ENCODE results near the gene RPL18A. TPM values are rescaled to one million over a fixed set of nuclear protein-coding genes. Genes with fewer than 3 reads are reported as not detected.
A peak's percentile ranks its signal among the peaks of the same experiment; 100 is the strongest.

The RPL18A gene
- total and polyA plus RNA-seq, 10 of the 15 experiments (the other 5 are each of a cell fraction or from before 2014, with no cell fraction given): 1,181 to 3,774 (median 2,300) TPM

DNA sequence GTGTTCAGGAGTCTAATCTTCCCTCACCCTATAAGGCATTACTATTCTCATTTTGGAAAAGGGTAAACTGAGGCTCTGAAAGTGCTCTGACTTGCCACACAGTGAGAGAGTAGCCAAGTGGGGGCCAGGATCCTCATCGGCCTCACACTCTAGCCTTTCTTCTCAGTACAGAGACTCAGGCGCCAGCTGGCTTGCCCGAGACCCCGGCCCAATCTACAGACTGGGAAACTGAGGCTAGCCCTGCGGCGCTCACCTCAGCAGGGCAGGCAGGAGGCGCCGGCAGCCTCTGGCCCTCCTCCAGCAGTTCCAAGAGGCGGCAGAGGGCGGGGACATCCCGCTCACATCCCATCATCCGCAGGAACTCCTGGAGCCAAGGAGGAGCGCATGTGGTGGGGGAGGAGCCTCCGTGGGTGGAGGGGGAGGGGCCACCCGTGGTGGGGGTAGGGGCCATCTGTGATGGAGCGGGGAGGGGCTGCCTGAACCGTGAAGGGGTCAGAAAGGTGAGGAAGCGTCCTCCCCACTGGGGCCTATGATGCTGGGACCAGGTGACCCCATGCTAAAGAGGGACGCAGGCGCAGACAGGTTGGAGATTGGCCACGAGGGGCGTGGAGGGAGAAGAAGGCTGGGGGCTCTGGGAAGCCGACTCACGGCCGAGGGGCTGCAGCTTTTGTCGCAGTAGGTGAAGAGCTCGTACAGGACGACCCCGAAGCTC, 29.7 kb upstream of the RPL18A start:
- H4K20me1 ChIP-seq (ENCODE audit: control insufficient read depth, insufficient read depth): no peaks in the 10 kb centered on the region
- TF ChIP-seq TARDBP (IDR thresholded peaks at IDR 0.05; ENCODE audit: borderline replicate concordance) (no peak), MEF2B (IDR thresholded peaks at IDR 0.05; ENCODE audit: partially characterized antibody, poor library complexity, severe bottlenecking) (no peak)
- ChIA-PET POLR2A (interaction anchor here (0.5 kb wide), 1 partner anchor 140 kb away, joined by 3 read pairs; no protein-coding TSS in a partner anchor), RAD21 (ENCODE audit: unreplicated experiment) (no interaction called here), CTCF (no interaction called here), SMC1A (ENCODE audit: uncharacterized antibody, unreplicated experiment) (interaction anchor here (0.9 kb wide), 1 partner anchor 100 kb away, joined by 3 read pairs; no protein-coding TSS in a partner anchor)
- intact Hi-C loops (cut with micrococcal nuclease; ENCODE audit: unreplicated experiment): no loop called here
- ATAC-seq (no peak), DNase-seq (ENCODE audit: low read depth, low spot score) (no peak), FAIRE-seq (no peak)
- no peak overlapping the region for H3K27ac ChIP-seq (ENCODE audit: control insufficient read depth, insufficient read depth)
- H3K4me1 ChIP-seq (ENCODE audit: control insufficient read depth, insufficient read depth, low read length): no peaks in the 10 kb centered on the region
- H3K9me3 ChIP-seq (replicated peaks; ENCODE audit: control insufficient read depth, insufficient read depth, low read length): no peaks in the 10 kb centered on the region; the same call in 2 of the 3 replicates
- H3K79me2 ChIP-seq (ENCODE audit: control insufficient read depth, insufficient read depth, low read length): no peaks in the 10 kb centered on the region
- no peak overlapping the region for H3K4me2 ChIP-seq (ENCODE audit: control insufficient read depth, insufficient read depth)
- BruUV-seq (replicated peaks): no TSS peak
- in situ Hi-C loops (cut with MboI): no loop called here
- H3K9ac ChIP-seq (ENCODE audit: control insufficient read depth, insufficient read depth, low read length): no peak overlapping the region
- 92% methylated on average over 26 of the region's 29 CpGs for WGBS (ENCODE audit: insufficient coverage, insufficient replicate concordance, low lambda C conversion rate, missing lambda C conversion rate)
- H2AFZ ChIP-seq (ENCODE audit: control insufficient read depth, low read depth, low read length): no peak overlapping the region
- H3K36me3 ChIP-seq (ENCODE audit: control insufficient read depth in 2 of 2, insufficient read depth in 2 of 2, low read length in 1 of 2): peaks cover 6 to 13% of the 10 kb centered on the region in 2 experiments
- H3K4me3 ChIP-seq: no peak overlapping the region
- H3K27me3 ChIP-seq (replicated peaks in 1 of 2; ENCODE audit: control insufficient read depth in 2 of 2, insufficient read depth in 2 of 2, low read length in 1 of 2): no peaks in the 10 kb centered on the region

DNA sequence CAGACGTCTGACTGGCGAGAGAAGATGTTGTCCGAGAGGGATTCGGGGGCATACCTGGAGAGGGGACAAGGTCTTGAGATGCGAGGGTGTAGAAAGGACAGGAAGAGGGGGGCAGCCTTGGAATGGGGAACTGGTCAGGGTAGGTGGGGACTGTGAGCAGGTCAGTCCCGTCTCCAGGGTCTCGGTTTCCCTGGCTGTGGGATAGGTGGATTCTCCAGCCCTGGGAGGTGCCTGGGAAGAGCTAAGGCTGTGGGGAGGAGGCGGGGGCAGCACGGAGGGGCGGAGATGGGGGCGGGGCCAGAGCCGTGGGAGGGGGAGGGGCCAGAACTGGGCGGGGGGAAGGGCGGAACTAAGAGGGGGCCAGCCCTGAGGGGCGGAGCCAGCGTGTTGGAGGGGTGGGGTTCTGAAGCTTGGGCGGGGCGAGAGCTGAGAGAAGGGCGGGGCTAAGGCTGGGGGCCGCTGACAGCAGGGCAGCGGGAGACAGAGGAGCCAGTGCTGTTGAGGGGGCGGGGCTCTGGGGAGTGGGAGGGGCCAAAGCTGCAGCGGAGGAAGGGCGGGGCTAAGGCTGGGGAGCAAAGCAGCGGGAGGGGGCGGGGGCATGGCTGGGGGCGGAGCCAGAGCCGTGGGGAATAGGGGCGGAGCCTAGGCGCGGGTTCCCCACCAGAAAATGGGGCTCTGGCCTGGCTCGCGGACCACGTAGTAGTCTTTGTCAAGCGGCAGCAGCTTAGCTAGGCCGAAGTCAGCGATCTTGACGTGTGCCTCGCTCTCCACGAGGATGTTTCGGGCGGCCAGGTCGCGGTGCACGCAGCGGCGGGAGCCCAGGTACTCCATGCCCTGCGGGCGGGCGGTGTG, 28.9 kb upstream of the RPL18A start:
- H3K27ac ChIP-seq (ENCODE audit: control insufficient read depth, insufficient read depth): no peak overlapping the region
- 97% methylated on average over 28 of the region's 50 CpGs for WGBS (ENCODE audit: insufficient coverage, insufficient replicate concordance, low lambda C conversion rate, missing lambda C conversion rate)
- POLR2A ChIA-PET: interaction anchor here (0.5 kb wide), 1 partner anchor 140 kb away, joined by 3 read pairs; no protein-coding TSS in a partner anchor
- TF ChIP-seq ZBTB33 (IDR thresholded peaks at IDR 0.05) (peak; percentile 86; the same call in 1 of the 2 replicates), ZNF622 (IDR thresholded peaks at IDR 0.05) (no peak)
- no peak overlapping the region for H3K4me3 ChIP-seq
- SMC1A ChIA-PET (ENCODE audit: uncharacterized antibody, unreplicated experiment): no interaction called here
- in situ Hi-C loops (cut with MboI): no loop called here
- DNase-seq (ENCODE audit: low read depth, low spot score) (no peak), ATAC-seq (peak; percentile 81), FAIRE-seq (no peak)
- peaks cover 6 to 13% of the 10 kb centered on the region in 2 experiments for H3K36me3 ChIP-seq (ENCODE audit: control insufficient read depth in 2 of 2, insufficient read depth in 2 of 2, low read length in 1 of 2)
- H4K20me1 ChIP-seq (ENCODE audit: control insufficient read depth, insufficient read depth): no peaks in the 10 kb centered on the region
- RAD21 ChIA-PET (ENCODE audit: unreplicated experiment): no interaction called here
- CTCF ChIA-PET: no interaction called here
- intact Hi-C loops (cut with micrococcal nuclease; ENCODE audit: unreplicated experiment): no loop called here
- no peak overlapping the region for H2AFZ ChIP-seq (ENCODE audit: control insufficient read depth, low read depth, low read length)
- no peak overlapping the region for H3K4me2 ChIP-seq (ENCODE audit: control insufficient read depth, insufficient read depth)
- H3K9me3 ChIP-seq (replicated peaks; ENCODE audit: control insufficient read depth, insufficient read depth, low read length): no peaks in the 10 kb centered on the region; the same call in 2 of the 3 replicates
- no peaks in the 10 kb centered on the region for H3K27me3 ChIP-seq (replicated peaks in 1 of 2; ENCODE audit: control insufficient read depth in 2 of 2, insufficient read depth in 2 of 2, low read length in 1 of 2)
- no peaks in the 10 kb centered on the region for H3K79me2 ChIP-seq (ENCODE audit: control insufficient read depth, insufficient read depth, low read length)
- no TSS peak for BruUV-seq (replicated peaks)
- H3K9ac ChIP-seq (ENCODE audit: control insufficient read depth, insufficient read depth, low read length): no peak overlapping the region
- H3K4me1 ChIP-seq (ENCODE audit: control insufficient read depth, insufficient read depth, low read length): no peaks in the 10 kb centered on the region
